H1 (cell line): ENCODE results near the gene WDR75. TPM values are rescaled to one million over a fixed set of nuclear protein-coding genes. Genes with fewer than 3 reads are reported as not detected.
A peak's percentile ranks its signal among the peaks of the same experiment; 100 is the strongest.

Source experiments
- CTCF ChIA-PET: fragments of 300-600 bp; sonication (Branson Sonifier 250); formaldehyde crosslinking; loops from one replicate; lab custom pipeline; 2021; ENCODE audit not compliant: partially characterized antibody; lab: Charles Lee
- POLR2A ChIA-PET: fragments of 300-600 bp; sonication (Branson Sonifier 250); formaldehyde crosslinking; loops from one replicate; lab custom pipeline; 2021; ENCODE audit warnings: inconsistent platforms; ENCODE audit not compliant: partially characterized antibody; lab: Charles Lee
- DNase-seq, 2 experiments: peaks; one replicate each; pipeline versions ENCODE4 v3.0.0 to v3.0.0-alpha.2; 2010 to 2022; ENCODE audit warnings: low spot score in 2 of 2, low read depth in 1 of 2, mixed read lengths in 1 of 2
- FAIRE-seq: peaks from 2 replicates; lab custom pipeline; 2011; peaks lifted over from hg19 to GRCh38; lab: Jason Lieb, UNC
- H2AFZ ChIP-seq: 2 replicates; pipeline ENCODE4 v1.8.1; 2012; ENCODE audit warnings: low read length, inconsistent platforms
- H2AK5ac ChIP-seq: 2 replicates; pipeline ENCODE4 v1.6.1; 2013; ENCODE audit warnings: low read depth, low read length
- H2BK120ac ChIP-seq: replicated peaks from 2 replicates; pipeline ENCODE3; 2013; ENCODE audit warnings: low read depth, low read length, inconsistent platforms
- H2BK12ac ChIP-seq: 2 replicates; pipeline ENCODE4 v1.6.1; 2013; ENCODE audit warnings: low read depth, low read length
- H2BK15ac ChIP-seq: 2 replicates; pipeline ENCODE4 v1.6.1; 2013; ENCODE audit warnings: low read length
- H2BK20ac ChIP-seq: 2 replicates; pipeline ENCODE4 v1.6.1; 2013; ENCODE audit warnings: low read length
- H2BK5ac ChIP-seq: 2 replicates; pipeline ENCODE4 v1.6.1; 2013; ENCODE audit warnings: low read depth, low read length
- H3K14ac ChIP-seq: 2 replicates; pipeline ENCODE4 v1.6.1; 2013; ENCODE audit warnings: inconsistent platforms; ENCODE audit not compliant: insufficient read length
- H3K18ac ChIP-seq: 2 replicates; pipeline ENCODE4 v1.6.1; 2013; ENCODE audit warnings: low read length; ENCODE audit errors: extremely low read depth
- H3K23ac ChIP-seq: 2 replicates; pipeline ENCODE4 v1.6.1; 2013; ENCODE audit warnings: inconsistent platforms; ENCODE audit not compliant: insufficient read length
- H3K23me2 ChIP-seq: 2 replicates; pipeline ENCODE4 v1.6.1; 2013; ENCODE audit warnings: low read depth, low read length
- H3K27ac ChIP-seq: 2 replicates; pipeline ENCODE4 v1.6.1; 2011; ENCODE audit warnings: low read depth, low read length, inconsistent platforms
- H3K27me3 ChIP-seq, 4 experiments: replicated peaks in 1 of 4; 1 replicate in 1 of 4; 2 replicates in 3 of 4; pipeline versions ENCODE4 v1.6.1 to v1.8.1; 2011 to 2013; ENCODE audit warnings: low read length in 3 of 4, mild to moderate bottlenecking in 3 of 4, inconsistent platforms in 2 of 4, mixed read lengths in 2 of 4, moderate library complexity in 1 of 4; ENCODE audit not compliant: control insufficient read depth in 3 of 4, insufficient read depth in 3 of 4; ENCODE audit errors: extremely low read depth in 1 of 4
- H3K36me3 ChIP-seq, 4 experiments: 2 replicates each; pipeline versions ENCODE4 v1.6.1 to v1.8.1; 2011 to 2013; ENCODE audit warnings: mild to moderate bottlenecking in 4 of 4, low read length in 3 of 4, moderate library complexity in 2 of 4, control low read depth in 1 of 4, inconsistent platforms in 1 of 4; ENCODE audit not compliant: insufficient read depth in 4 of 4, control insufficient read depth in 2 of 4
- H3K4ac ChIP-seq: replicated peaks from 2 replicates; pipeline ENCODE3; 2013; ENCODE audit warnings: low read length, low read depth, mixed read lengths, inconsistent platforms; ENCODE audit not compliant: insufficient read length
- H3K4me1 ChIP-seq, 4 experiments: replicated peaks in 1 of 4; 1 replicate in 1 of 4; 2 replicates in 3 of 4; pipeline versions ENCODE4 v1.6.1 to v1.8.1; 2011 to 2013; ENCODE audit warnings: low read length in 3 of 4, inconsistent platforms in 2 of 4, mixed read lengths in 1 of 4; ENCODE audit not compliant: insufficient read depth in 4 of 4, control insufficient read depth in 3 of 4
- H3K4me2 ChIP-seq, 2 experiments: 2 replicates each; pipeline versions ENCODE4 v1.6.1 to v1.8.1; 2011 to 2013; ENCODE audit warnings: low read depth in 2 of 2, low read length in 2 of 2, control low read depth in 1 of 2, inconsistent platforms in 1 of 2, mild to moderate bottlenecking in 1 of 2; ENCODE audit not compliant: insufficient read depth in 1 of 2
- H3K4me3 ChIP-seq, 4 experiments: fragments of 200-600, 300-600 bp in 1 of 4; sonication (generic), shearing (Covaris generic), sonication (Bioruptor Twin) in 1 of 4; 2 replicates each; pipeline versions ENCODE4 v1.5.1 to v1.8.1; 2011 to 2016; ENCODE audit warnings: low read length in 4 of 4, low read depth in 3 of 4, control low read depth in 2 of 4, inconsistent platforms in 2 of 4, mild to moderate bottlenecking in 2 of 4, mixed read lengths in 1 of 4, moderate library complexity in 1 of 4; ENCODE audit not compliant: insufficient read depth in 2 of 4; ENCODE audit errors: extremely low read depth in 1 of 4
- H3K56ac ChIP-seq: replicated peaks from 2 replicates; pipeline ENCODE3; 2013; ENCODE audit warnings: low read depth, mild to moderate bottlenecking, mixed read lengths, low read length, inconsistent platforms; ENCODE audit not compliant: insufficient read length
- H3K79me1 ChIP-seq: 2 replicates; pipeline ENCODE4 v1.6.1; 2013; ENCODE audit warnings: low read depth, low read length, control low read depth
- H3K79me2 ChIP-seq, 2 experiments: 2 replicates each; pipeline versions ENCODE4 v1.6.1 to v1.8.1; 2012 to 2013; ENCODE audit warnings: low read length in 2 of 2, mild to moderate bottlenecking in 2 of 2, inconsistent platforms in 1 of 2; ENCODE audit not compliant: insufficient read depth in 2 of 2, control insufficient read depth in 1 of 2
- H3K9ac ChIP-seq, 4 experiments: replicated peaks in 1 of 4; 1 replicate in 1 of 4; 2 replicates in 3 of 4; pipeline versions ENCODE4 v1.6.1 to v1.8.1; 2011 to 2013; ENCODE audit warnings: low read depth in 3 of 4, low read length in 3 of 4, control low read depth in 2 of 4, mild to moderate bottlenecking in 2 of 4, moderate library complexity in 2 of 4, inconsistent platforms in 1 of 4; ENCODE audit errors: extremely low read depth in 1 of 4
- H3K9me3 ChIP-seq, 2 experiments: 2 replicates each; pipeline versions ENCODE4 v1.6.1 to v1.8.1; 2012 to 2013; ENCODE audit warnings: mild to moderate bottlenecking in 2 of 2, moderate library complexity in 2 of 2, control low read depth in 1 of 2, inconsistent platforms in 1 of 2, low read depth in 1 of 2, low read length in 1 of 2, mixed read lengths in 1 of 2; ENCODE audit not compliant: insufficient read depth in 2 of 2
- H4K20me1 ChIP-seq, 2 experiments: replicated peaks in 1 of 2; 2 replicates each; pipeline versions ENCODE3 to v1.8.1; 2011 to 2013; ENCODE audit warnings: inconsistent platforms in 2 of 2, low read length in 2 of 2, mild to moderate bottlenecking in 1 of 2; ENCODE audit not compliant: insufficient read depth in 2 of 2, control insufficient read depth in 1 of 2
- H4K5ac ChIP-seq: 2 replicates; pipeline ENCODE4 v1.6.1; 2013; ENCODE audit warnings: low read length, low read depth, mixed read lengths, inconsistent platforms; ENCODE audit not compliant: insufficient read length
- H4K8ac ChIP-seq: 2 replicates; pipeline ENCODE4 v1.8.0; 2013; ENCODE audit warnings: mild to moderate bottlenecking, moderate library complexity, low read length, inconsistent platforms; ENCODE audit not compliant: insufficient read depth; ENCODE audit errors: extremely low read depth
- H4K91ac ChIP-seq: replicated peaks from 2 replicates; pipeline ENCODE3; 2013; ENCODE audit warnings: low read length, mixed read lengths, inconsistent platforms; ENCODE audit not compliant: insufficient read length
- JUN ChIP-seq: IDR thresholded peaks from 2 replicates; pipeline ENCODE4 v1.6.1; 2011; ENCODE audit warnings: low read depth, mild to moderate bottlenecking, improper control_type of control experiment, low read length
- POU5F1 ChIP-seq: IDR thresholded peaks from 2 replicates; pipeline ENCODE4 v1.6.1; 2011; ENCODE audit warnings: low read depth, mild to moderate bottlenecking, low read length, moderate library complexity
- TEAD4 ChIP-seq: IDR thresholded peaks from 2 replicates; pipeline ENCODE4 v1.6.1; 2012; ENCODE audit warnings: low read depth, low read length, inconsistent platforms, mixed read lengths
- WGBS, 2 experiments: shearing (Covaris generic) in 1 of 2; methylation state at CpG; one replicate each; pipeline versions ENCODE4 v1.1.6 to v1.1.7; 2013 to 2015; ENCODE audit warnings: low lambda C conversion rate in 2 of 2, mixed read lengths in 2 of 2, inconsistent platforms in 1 of 2, low coverage in 1 of 2, missing lambda C conversion rate in 1 of 2; ENCODE audit not compliant: insufficient replicate concordance in 2 of 2, insufficient coverage in 1 of 2, insufficient read length in 1 of 2; ENCODE audit errors: extremely low coverage in 1 of 2, missing lambda C conversion rate in 1 of 2; 5-methylcytosine and 5-hydroxymethylcytosine counted together
- polyA plus RNA-seq, 7 experiments: library from polyadenylated mRNA; depleted of rRNA in 3 of 7; stranded (reverse) in 5 of 7; unstranded in 2 of 7; fragments of >200 nt in 5 of 7; fragments of 200-250 nt in 2 of 7; gene quantifications; 1 replicate in 5 of 7; 2 replicates in 1 of 7; 4 replicates in 1 of 7; pipeline versions ENCODE4 v1.2.1 to v1.2.3, GENCODE V29; 2011 to 2013; ENCODE audit warnings: missing spikeins in 2 of 7, mixed read lengths in 2 of 7
- total RNA-seq: library from RNA; stranded (reverse); fragmentation: NEBNext Ultra II Directional; extraction: Animal tissue kit (Norgen Biotek cat#: 25700); gene quantifications from 2 replicates; pipeline ENCODE4 v1.2.1, GENCODE V29; 2021

The WDR75 gene
- total and polyA plus RNA-seq, 2 of the 8 experiments (the other 6 are each of a cell fraction or from before 2014, with no cell fraction given) = 26.9 to 77.1 TPM

GRCh38 chr2:189426886-189427285 lies 14.4 kb upstream of the WDR75 start:
- Histone ChIP-seq H2AK5ac (no peak overlapping the region), H3K79me1 (no peaks in the 10 kb centered on the region), H2BK15ac (no peak overlapping the region), H2BK12ac (0 out of 2 replicates have a peak overlapping the region, but pooled peaks have one; percentile 27), H3K79me2 (no peaks in the 10 kb centered on the region), H3K9ac (no peak overlapping the region), H3K4me3 (no peak overlapping the region; a peak in 1 of 8 replicates), H2AFZ (no peak overlapping the region), H4K20me1 (no peaks in the 10 kb centered on the region), H2BK5ac (no peak overlapping the region; the same call in 1 of the 2 replicates), H3K4me2 (peak overlapping the region; percentile 7 to 32; a peak in 2 of 4 replicates), H3K56ac (no peak overlapping the region), H4K91ac (no peak overlapping the region), H3K23ac (no peak overlapping the region), H3K27ac (no peak overlapping the region), H2BK120ac (peak overlapping the region; percentile 10), H3K9me3 (peaks cover 12 to 13% of the 10 kb centered on the region in 2 experiments), H4K5ac (no peak overlapping the region), H3K23me2 (no peaks in the 10 kb centered on the region; the same call in 1 of the 2 replicates), H3K36me3 (no peaks in the 10 kb centered on the region), H3K4ac (no peak overlapping the region), H4K8ac (no peak overlapping the region), H3K4me1 (peaks cover 0 to 3% (median 0%) of the 10 kb centered on the region in 4 experiments; a peak in 3 of 7 replicates), H2BK20ac (no peak overlapping the region), H3K18ac (peak overlapping the region; percentile 71), H3K14ac (no peak overlapping the region), H3K27me3 (no peaks in the 10 kb centered on the region)
- TF ChIP-seq TEAD4 = no peak
- TF ChIP-seq JUN = no peak
- TF ChIP-seq POU5F1 = no peak
- ChIA-PET POLR2A (interaction anchor here (1.3 to 1.5 kb wide), 2 partner anchors 14 to 15 kb away, joined by 3 to 6 read pairs; partner anchors contain the start of gene WDR75), CTCF (interaction anchor here (1.0 kb wide), 1 partner anchor 15 kb away, joined by 3 read pairs; no protein-coding TSS in a partner anchor)
- 95% methylated on average over 2 of the region's 2 CpGs; no CpG with 5 or more reads in 1 of the 2 experiments for WGBS, 2 experiments
- DNase-seq = peak in 1 of 2 experiments; percentile 2
- no peak for FAIRE-seq
